Activated T-cell treated with anti-CD3 and anti-CD28 coated beads, Interleukin-2, amount 50 U/mL, for 4 hours (primary cell): ENCODE data around the gene NELL1. TPM values are rescaled to one million over a fixed set of nuclear protein-coding genes. Genes with fewer than 3 reads are reported as not detected.

Experiments
- ATAC-seq, 2 donors: fragments of 200-7000 bp; cut with Tn5 transposase; one replicate each; pipeline ENCODE4 v1.10.0; 2021
- DNase-seq: peaks from one replicate; pipeline ENCODE4 v3.0.0-alpha.2; 2020
- H3K27me3 Mint-ChIP-seq: one replicate; pipeline ENCODE4 v1.8.0; 2021; ENCODE audit warnings: low read depth, mixed read lengths
- H3K36me3 Mint-ChIP-seq: one replicate; pipeline ENCODE4 v1.8.0; 2022; ENCODE audit warnings: mixed read lengths; ENCODE audit not compliant: insufficient read depth
- H3K4me1 Mint-ChIP-seq: one replicate; pipeline ENCODE4 v1.8.0; 2021; ENCODE audit warnings: low read depth, mixed read lengths
- H3K4me3 Mint-ChIP-seq: one replicate; pipeline ENCODE4 v1.8.0; 2021; ENCODE audit warnings: mild to moderate bottlenecking, moderate library complexity, mixed read lengths
- H3K9me3 Mint-ChIP-seq: one replicate; pipeline ENCODE4 v1.8.0; 2021; ENCODE audit warnings: mixed read lengths
- total RNA-seq, 3 donors: library from RNA; stranded (reverse); gene quantifications; one replicate each; pipeline ENCODE4 v1.2.1, GENCODE V29; 2021

Gene NELL1
- total RNA-seq, 3 donors from 2014 or later: not detected

- Mint-ChIP-seq H3K4me3 (no peak overlapping the region), H3K4me1 (no peaks in the 10 kb centered on the region), H3K36me3 (no peaks in the 10 kb centered on the region), H3K27me3 (no peaks in the 10 kb centered on the region), H3K9me3 (peaks cover 12% of the 10 kb centered on the region)
- ATAC-seq (no peak), DNase-seq (no peak)
Observed at GRCh38 chr11:21185959-21186358, 516.6 kb downstream of the NELL1 start.

GRCh38 chr11:21190181-21190580, 520.8 kb downstream of the NELL1 start:
- Mint-ChIP-seq H3K4me3 (no peak overlapping the region), H3K27me3 (no peaks in the 10 kb centered on the region), H3K9me3 (peaks cover 15% of the 10 kb centered on the region), H3K36me3 (no peaks in the 10 kb centered on the region), H3K4me1 (no peaks in the 10 kb centered on the region)
- ATAC-seq (no peak), DNase-seq (no peak)

GRCh38 chr11:21195995-21196394, 526.6 kb downstream of the NELL1 start:
- peaks cover 19% of the 10 kb centered on the region for H3K9me3 Mint-ChIP-seq
- ATAC-seq (no peak), DNase-seq (no peak)
- no peaks in the 10 kb centered on the region for H3K27me3 Mint-ChIP-seq
- no peaks in the 10 kb centered on the region for H3K4me1 Mint-ChIP-seq
- no peak overlapping the region for H3K4me3 Mint-ChIP-seq
- no peaks in the 10 kb centered on the region for H3K36me3 Mint-ChIP-seq

GRCh38 chr11:21198498-21198897, 529.1 kb downstream of the NELL1 start:
- ATAC-seq (no peak), DNase-seq (no peak)
- H3K9me3 Mint-ChIP-seq: peaks cover 23% of the 10 kb centered on the region
- no peaks in the 10 kb centered on the region for H3K36me3 Mint-ChIP-seq
- no peaks in the 10 kb centered on the region for H3K27me3 Mint-ChIP-seq
- H3K4me3 Mint-ChIP-seq: no peak overlapping the region
- H3K4me1 Mint-ChIP-seq: no peaks in the 10 kb centered on the region

- H3K27me3 Mint-ChIP-seq: no peaks in the 10 kb centered on the region
- DNase-seq: no peak
- no peak overlapping the region for H3K4me3 Mint-ChIP-seq
- ATAC-seq: no peak
- no peaks in the 10 kb centered on the region for H3K36me3 Mint-ChIP-seq
- no peaks in the 10 kb centered on the region for H3K4me1 Mint-ChIP-seq
- peaks cover 13% of the 10 kb centered on the region for H3K9me3 Mint-ChIP-seq
Observed at GRCh38 chr11:21205205-21205604, 535.8 kb downstream of the NELL1 start.

- Mint-ChIP-seq H3K9me3 (peaks cover 19% of the 10 kb centered on the region), H3K36me3 (no peaks in the 10 kb centered on the region), H3K4me1 (no peaks in the 10 kb centered on the region), H3K27me3 (no peaks in the 10 kb centered on the region), H3K4me3 (no peak overlapping the region)
- DNase-seq (no peak), ATAC-seq (no peak)
Observed at GRCh38 chr11:21225860-21226259, 556.5 kb downstream of the NELL1 start.

GRCh38 chr11:21229224-21229623, 559.8 kb downstream of the NELL1 start:
- Mint-ChIP-seq H3K27me3 (no peaks in the 10 kb centered on the region), H3K36me3 (no peaks in the 10 kb centered on the region), H3K4me1 (no peaks in the 10 kb centered on the region), H3K4me3 (no peak overlapping the region), H3K9me3 (peaks cover 12% of the 10 kb centered on the region)
- ATAC-seq: no peak
- DNase-seq: no peak

GRCh38 chr11:21250196-21250595, 580.8 kb downstream of the NELL1 start:
- H3K36me3 Mint-ChIP-seq: no peaks in the 10 kb centered on the region
- ATAC-seq: no peak

GRCh38 chr11:21254055-21254454, 584.7 kb downstream of the NELL1 start:
- DNase-seq: no peak
- Mint-ChIP-seq H3K36me3 (no peaks in the 10 kb centered on the region), H3K9me3 (peaks cover 12% of the 10 kb centered on the region), H3K4me3 (no peak overlapping the region), H3K27me3 (no peaks in the 10 kb centered on the region), H3K4me1 (no peaks in the 10 kb centered on the region)
- ATAC-seq: no peak

More at GRCh38 chr11:21250196-21250595, 580.8 kb downstream of the NELL1 start:
- Mint-ChIP-seq H3K27me3 (no peaks in the 10 kb centered on the region), H3K9me3 (peaks cover 12% of the 10 kb centered on the region), H3K4me3 (no peak overlapping the region), H3K4me1 (no peaks in the 10 kb centered on the region)
- DNase-seq: no peak

- H3K4me3 Mint-ChIP-seq: no peak overlapping the region
- no peaks in the 10 kb centered on the region for H3K4me1 Mint-ChIP-seq
- H3K27me3 Mint-ChIP-seq: no peaks in the 10 kb centered on the region
- DNase-seq: no peak
- no peak for ATAC-seq
- no peaks in the 10 kb centered on the region for H3K36me3 Mint-ChIP-seq
- peaks cover 12% of the 10 kb centered on the region for H3K9me3 Mint-ChIP-seq
Observed at GRCh38 chr11:21254790-21255189, 585.4 kb downstream of the NELL1 start.

GRCh38 chr11:21257461-21257860, 588.1 kb downstream of the NELL1 start:
- Mint-ChIP-seq H3K4me3 (no peak overlapping the region), H3K27me3 (no peaks in the 10 kb centered on the region), H3K36me3 (no peaks in the 10 kb centered on the region), H3K4me1 (no peaks in the 10 kb centered on the region), H3K9me3 (peaks cover 8% of the 10 kb centered on the region)
- DNase-seq (no peak), ATAC-seq (no peak)

- H3K9me3 Mint-ChIP-seq: peaks cover 14% of the 10 kb centered on the region
- H3K4me3 Mint-ChIP-seq: no peak overlapping the region
Observed at GRCh38 chr11:21258414-21258813, 589.0 kb downstream of the NELL1 start.

GRCh38 chr11:21260101-21260500, 590.7 kb downstream of the NELL1 start:
- peaks cover 14% of the 10 kb centered on the region for H3K9me3 Mint-ChIP-seq
- H3K27me3 Mint-ChIP-seq: no peaks in the 10 kb centered on the region
- no peaks in the 10 kb centered on the region for H3K36me3 Mint-ChIP-seq
- ATAC-seq (no peak), DNase-seq (no peak)
- no peaks in the 10 kb centered on the region for H3K4me1 Mint-ChIP-seq
- no peak overlapping the region for H3K4me3 Mint-ChIP-seq

More at GRCh38 chr11:21258414-21258813, 589.0 kb downstream of the NELL1 start:
- DNase-seq: no peak
- Mint-ChIP-seq H3K36me3 (no peaks in the 10 kb centered on the region), H3K4me1 (no peaks in the 10 kb centered on the region), H3K27me3 (no peaks in the 10 kb centered on the region)
- ATAC-seq: no peak

- DNase-seq (no peak), ATAC-seq (no peak)
- H3K36me3 Mint-ChIP-seq: no peaks in the 10 kb centered on the region
- H3K4me1 Mint-ChIP-seq: no peaks in the 10 kb centered on the region
- no peak overlapping the region for H3K4me3 Mint-ChIP-seq
- H3K27me3 Mint-ChIP-seq: no peaks in the 10 kb centered on the region
- peaks cover 18% of the 10 kb centered on the region for H3K9me3 Mint-ChIP-seq
Observed at GRCh38 chr11:21262992-21263391, 593.6 kb downstream of the NELL1 start.

GRCh38 chr11:21264125-21264524, 594.7 kb downstream of the NELL1 start:
- no peaks in the 10 kb centered on the region for H3K4me1 Mint-ChIP-seq
- ATAC-seq: no peak
- H3K36me3 Mint-ChIP-seq: no peaks in the 10 kb centered on the region
- H3K9me3 Mint-ChIP-seq: peaks cover 25% of the 10 kb centered on the region
- H3K4me3 Mint-ChIP-seq: no peak overlapping the region
- DNase-seq: no peak
- H3K27me3 Mint-ChIP-seq: no peaks in the 10 kb centered on the region

GRCh38 chr11:21268036-21268435, 598.6 kb downstream of the NELL1 start:
- no peak overlapping the region for H3K4me3 Mint-ChIP-seq

More at GRCh38 chr11:21268036-21268435, 598.6 kb downstream of the NELL1 start:
- H3K9me3 Mint-ChIP-seq: peaks cover 31% of the 10 kb centered on the region
- ATAC-seq (no peak), DNase-seq (no peak)
- no peaks in the 10 kb centered on the region for H3K36me3 Mint-ChIP-seq
- H3K4me1 Mint-ChIP-seq: no peaks in the 10 kb centered on the region
- H3K27me3 Mint-ChIP-seq: no peaks in the 10 kb centered on the region
